Osteocyte (in vitro differentiated cells): ENCODE results near the gene MPP7. TPM values are rescaled to one million over a fixed set of nuclear protein-coding genes. Genes with fewer than 3 reads are reported as not detected.
A peak's percentile ranks its signal among the peaks of the same experiment; 100 is the strongest.
"Not testable (repeated sequence)": the region's sequence is repeated elsewhere in the genome, so short reads cannot be mapped to it uniquely, and the experiment has no call there.

Experiments
- DNase-seq: peaks from one replicate; pipeline ENCODE4 v3.0.0; 2021; ENCODE audit warnings: mixed read lengths; ENCODE audit not compliant: unreplicated experiment; ENCODE audit errors: extremely low spot score
- H3K27ac Mint-ChIP-seq: one replicate; pipeline ENCODE4 v1.8.0; 2021; ENCODE audit warnings: mild to moderate bottlenecking, mixed read lengths; ENCODE audit not compliant: unreplicated experiment
- H3K27me3 Mint-ChIP-seq: one replicate; pipeline ENCODE4 v1.8.0; 2021; ENCODE audit warnings: mixed read lengths; ENCODE audit not compliant: unreplicated experiment
- H3K36me3 Mint-ChIP-seq: one replicate; pipeline ENCODE4 v1.8.0; 2021; ENCODE audit warnings: mixed read lengths; ENCODE audit not compliant: unreplicated experiment
- H3K4me1 Mint-ChIP-seq: one replicate; pipeline ENCODE4 v1.8.0; 2021; ENCODE audit warnings: mixed read lengths; ENCODE audit not compliant: unreplicated experiment
- H3K4me3 Mint-ChIP-seq: one replicate; pipeline ENCODE4 v1.8.0; 2021; ENCODE audit warnings: mild to moderate bottlenecking, moderate library complexity, mixed read lengths; ENCODE audit not compliant: unreplicated experiment
- H3K9me3 Mint-ChIP-seq: one replicate; pipeline ENCODE4 v1.8.0; 2021; ENCODE audit warnings: mixed read lengths; ENCODE audit not compliant: unreplicated experiment
- CTCF ChIP-seq: fragments of 200-600 bp; sonication (generic); IDR thresholded peaks from 2 replicates; pipeline ENCODE4 v1.5.0; 2021; ENCODE audit warnings: antibody characterized with exemption, mild to moderate bottlenecking, moderate library complexity
- long read RNA-seq: library from polyadenylated mRNA; unstranded; transcript quantifications from one replicate; pipeline ENCODE4 v2.0.0, GENCODE V29; 2021
- total RNA-seq: library from RNA; stranded (reverse); gene quantifications from 2 replicates; pipeline ENCODE4 v1.2.1, GENCODE V29; 2021

Gene MPP7
- 37.4 and 41.9 TPM in 2 replicates for total RNA-seq
- long read RNA-seq, partial matches to known transcripts, result 75 of 139 reads
- long read RNA-seq, other reads (novel, unspliced or antisense), result 64 of 139 reads

GRCh38 chr10:28302638-28303488, at the start of gene MPP7:
Gene MPP7, minus strand, starts transcription at chr10:28303064. Its CDS starts 64,460 bp downstream, at chr10:28238604.
- H3K4me3 Mint-ChIP-seq, result peak within 1 kb of the TSS; percentile 91
- peaks cover 40% of the 10 kb centered on the region for H3K4me1 Mint-ChIP-seq
- peaks cover 39% of the 10 kb centered on the region for H3K27me3 Mint-ChIP-seq
- DNase-seq, result peak; percentile 99
- H3K9me3 Mint-ChIP-seq, result no peaks in the 10 kb centered on the region
- H3K27ac Mint-ChIP-seq, result peak within 1 kb of the TSS; percentile 74
- TF ChIP-seq CTCF, result peak; percentile 63
- H3K36me3 Mint-ChIP-seq, result peaks cover 4% of the 10 kb centered on the region

- H3K27ac Mint-ChIP-seq, result no peak overlapping the region
- peaks cover 9% of the 10 kb centered on the region for H3K4me1 Mint-ChIP-seq
- no peak for DNase-seq
- no peak for TF ChIP-seq CTCF
- peaks cover 16% of the 10 kb centered on the region for H3K9me3 Mint-ChIP-seq
- peaks cover 7% of the 10 kb centered on the region for H3K36me3 Mint-ChIP-seq
- H3K4me3 Mint-ChIP-seq, result no peak overlapping the region
- no peaks in the 10 kb centered on the region for H3K27me3 Mint-ChIP-seq
These were observed 47.0 kb upstream of the MPP7 start for GRCh38 chr10:28349892-28350291.

GRCh38 chr10:28343987-28344895, 41.4 kb upstream of the MPP7 start:
- no peak for DNase-seq
- H3K36me3 Mint-ChIP-seq, result peaks cover 5% of the 10 kb centered on the region

GRCh38 chr10:28343252-28343651, 40.4 kb upstream of the MPP7 start:
- Mint-ChIP-seq H3K4me1 (peaks cover 7% of the 10 kb centered on the region), H3K4me3 (no peak overlapping the region), H3K36me3 (peaks cover 5% of the 10 kb centered on the region), H3K9me3 (peaks cover 31% of the 10 kb centered on the region), H3K27ac (no peak overlapping the region), H3K27me3 (no peaks in the 10 kb centered on the region)
- no peak for TF ChIP-seq CTCF
- DNase-seq, result no peak

More at GRCh38 chr10:28343987-28344895, 41.4 kb upstream of the MPP7 start:
- H3K4me3 Mint-ChIP-seq, result no peak overlapping the region
- TF ChIP-seq CTCF, result no peak
- H3K9me3 Mint-ChIP-seq, result peaks cover 31% of the 10 kb centered on the region
- no peak overlapping the region for H3K27ac Mint-ChIP-seq
- peaks cover 10% of the 10 kb centered on the region for H3K4me1 Mint-ChIP-seq
- no peaks in the 10 kb centered on the region for H3K27me3 Mint-ChIP-seq

DNA sequence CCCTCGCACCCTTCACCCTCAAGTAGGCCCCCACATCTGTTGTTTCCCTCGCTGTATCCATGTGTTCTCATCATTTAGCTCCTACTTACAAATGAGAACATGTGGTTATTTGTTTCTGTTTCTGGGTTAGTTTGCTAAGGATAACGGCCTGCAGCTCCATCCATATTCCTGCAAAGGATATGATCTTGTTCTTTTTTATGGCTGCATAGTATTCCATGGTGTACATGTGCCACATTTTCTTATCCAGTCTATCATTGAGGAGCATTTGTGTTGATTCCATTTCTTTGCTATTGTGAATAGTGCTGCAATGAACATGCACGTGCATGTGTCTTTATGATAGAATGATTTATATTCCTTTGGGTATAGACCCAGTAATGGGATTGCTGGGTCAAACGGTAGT, 38.8 kb upstream of the MPP7 start:
- not testable (repeated sequence) for H3K4me3 Mint-ChIP-seq, H3K36me3 Mint-ChIP-seq, H3K27ac Mint-ChIP-seq, H3K27me3 Mint-ChIP-seq, DNase-seq
- Mint-ChIP-seq H3K4me1 (peaks cover 18% of the 10 kb centered on the region), H3K9me3 (peaks cover 22% of the 10 kb centered on the region)
